ENCODE results near the gene RBM10. TPM values are rescaled to one million over a fixed set of nuclear protein-coding genes. Genes with fewer than 3 reads are reported as not detected.
A peak's percentile ranks its signal among the peaks of the same experiment; 100 is the strongest.
"Not testable (repeated sequence)": the region's sequence is repeated elsewhere in the genome, so short reads cannot be mapped to it uniquely, and the experiment has no call there.

The RBM10 gene
- total and polyA plus RNA-seq, 12 donors = 23.1 to 32.1 (median 26.8) TPM

DNA sequence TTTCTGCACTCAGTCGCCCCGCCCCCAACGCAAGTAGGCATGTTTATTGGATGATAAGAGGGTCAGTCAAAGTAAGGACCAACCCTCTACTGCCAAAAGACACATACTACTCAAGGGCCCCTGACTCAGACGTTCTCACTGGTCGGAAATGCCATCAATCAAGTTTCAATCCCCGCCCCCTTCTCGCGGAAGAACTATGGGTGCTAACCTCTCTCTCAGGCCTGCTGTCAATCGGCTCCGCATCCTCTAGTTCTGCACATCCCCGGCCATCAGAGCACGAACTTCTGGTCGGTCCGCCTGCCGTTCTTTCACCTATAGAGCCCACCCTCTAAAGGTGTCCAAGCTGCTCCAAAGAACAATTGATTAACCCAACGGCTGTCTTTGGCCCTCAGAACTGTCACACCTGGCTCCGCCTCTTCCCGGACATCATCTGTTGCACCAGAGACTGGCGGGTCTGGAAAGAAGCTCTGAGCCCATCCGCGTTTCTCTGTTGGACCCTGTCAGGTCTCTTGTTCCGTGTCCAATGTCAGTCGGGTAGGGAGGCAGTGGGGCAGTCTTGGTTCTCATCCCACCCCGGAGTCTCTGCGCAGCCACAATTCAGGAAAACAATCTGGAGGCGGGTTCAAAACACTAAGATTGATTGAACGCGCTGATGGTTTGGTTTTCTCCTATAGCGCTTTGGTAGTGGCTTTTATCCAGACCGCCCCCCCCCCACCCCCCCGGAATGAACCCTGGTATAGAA, 15.7 kb upstream of the RBM10 start:
- Histone ChIP-seq H3K27ac (peak overlapping the region; percentile 58 to 88 (median 80)), H3K27me3 (peaks cover 0 to 37% (median 0%) of the 10 kb centered on the region in 7 donors), H3K4me3 (peak overlapping the region; percentile 21 to 69 (median 62)), H3K9me3 (no peaks in the 10 kb centered on the region), H3K36me3 (no peaks in the 10 kb centered on the region), H3K4me1 (peaks cover 0 to 10% (median 5%) of the 10 kb centered on the region in 9 donors)
- peak; percentile 84 to 94 for DNase-seq
- ATAC-seq = peak; percentile 96 to 100 (median 99)
- intact Hi-C loops (cut with DNase I) = no loop called here
- 0% methylated on average over 28 to 31 of the region's 31 CpGs for WGBS, 2 donors
- TF ChIP-seq, protein P1, sequence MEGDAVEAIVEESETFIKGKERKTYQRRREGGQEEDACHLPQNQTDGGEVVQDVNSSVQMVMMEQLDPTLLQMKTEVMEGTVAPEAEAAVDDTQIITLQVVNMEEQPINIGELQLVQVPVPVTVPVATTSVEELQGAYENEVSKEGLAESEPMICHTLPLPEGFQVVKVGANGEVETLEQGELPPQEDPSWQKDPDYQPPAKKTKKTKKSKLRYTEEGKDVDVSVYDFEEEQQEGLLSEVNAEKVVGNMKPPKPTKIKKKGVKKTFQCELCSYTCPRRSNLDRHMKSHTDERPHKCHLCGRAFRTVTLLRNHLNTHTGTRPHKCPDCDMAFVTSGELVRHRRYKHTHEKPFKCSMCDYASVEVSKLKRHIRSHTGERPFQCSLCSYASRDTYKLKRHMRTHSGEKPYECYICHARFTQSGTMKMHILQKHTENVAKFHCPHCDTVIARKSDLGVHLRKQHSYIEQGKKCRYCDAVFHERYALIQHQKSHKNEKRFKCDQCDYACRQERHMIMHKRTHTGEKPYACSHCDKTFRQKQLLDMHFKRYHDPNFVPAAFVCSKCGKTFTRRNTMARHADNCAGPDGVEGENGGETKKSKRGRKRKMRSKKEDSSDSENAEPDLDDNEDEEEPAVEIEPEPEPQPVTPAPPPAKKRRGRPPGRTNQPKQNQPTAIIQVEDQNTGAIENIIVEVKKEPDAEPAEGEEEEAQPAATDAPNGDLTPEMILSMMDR (IDR thresholded peaks at IDR 0.05) = no peak

DNA sequence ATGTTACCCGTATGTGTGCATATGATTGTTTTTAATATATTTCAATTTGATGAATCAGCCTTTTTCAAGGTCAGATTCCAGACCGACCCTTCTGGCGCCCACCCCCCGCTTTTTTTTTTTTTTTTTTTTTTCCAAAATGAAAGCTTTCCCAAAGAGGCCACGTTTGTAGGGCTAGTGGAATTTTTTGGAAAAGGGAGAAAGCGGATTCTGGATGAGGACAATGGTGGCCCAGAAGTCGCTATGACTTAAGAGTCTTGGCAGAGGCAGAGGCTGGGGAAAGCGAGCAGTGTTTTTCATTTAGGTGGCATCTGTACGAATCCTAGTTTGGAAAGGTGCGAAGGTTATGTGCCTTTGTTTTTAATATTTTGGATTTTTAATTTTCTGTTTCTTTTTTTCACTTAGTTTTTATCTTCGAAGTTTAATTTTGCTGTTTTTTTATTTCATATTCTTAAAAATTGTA, 15.1 kb upstream of the RBM10 start:
- TF ChIP-seq, protein P1 (IDR thresholded peaks at IDR 0.05) = no peak
- H3K27me3 ChIP-seq = peaks cover 0 to 41% (median 0%) of the 10 kb centered on the region in 7 donors
- no peak for DNase-seq
- intact Hi-C loops (cut with DNase I) = no loop called here
- H3K4me3 ChIP-seq = peak overlapping the region in 9 of 10 donors; percentile 44 to 69 (median 63)
- 18 to 20% methylated on average over 11 of the region's 11 CpGs for WGBS, 2 donors
- H3K9me3 ChIP-seq = no peaks in the 10 kb centered on the region
- H3K4me1 ChIP-seq = peaks cover 0 to 10% (median 5%) of the 10 kb centered on the region in 9 donors
- H3K36me3 ChIP-seq = no peaks in the 10 kb centered on the region
- peak overlapping the region in 9 of 10 donors; percentile 61 to 88 (median 80) for H3K27ac ChIP-seq
- no peak for ATAC-seq

DNA sequence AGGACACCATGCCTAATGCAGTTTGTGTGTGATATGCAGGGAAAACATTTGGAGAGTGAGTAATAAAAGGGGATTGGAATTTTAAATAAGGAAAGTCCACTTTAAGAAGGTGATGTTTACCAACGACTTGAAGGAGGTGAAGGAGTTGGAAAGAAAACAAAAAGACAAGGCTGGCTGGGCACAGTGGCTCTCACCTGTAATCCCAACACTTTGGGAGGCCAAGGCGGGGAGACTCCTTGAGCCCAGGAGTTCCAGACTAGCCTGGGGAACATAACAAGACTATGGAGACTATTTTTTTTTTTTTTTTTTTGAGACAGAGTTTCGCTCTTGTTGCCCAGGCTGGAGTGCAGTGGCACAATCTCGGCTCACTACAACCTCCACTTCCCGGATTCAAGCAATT, 11.5 kb upstream of the RBM10 start:
- no peak for ATAC-seq
- TF ChIP-seq, protein P1 (IDR thresholded peaks at IDR 0.05) = no peak
- H3K27me3 ChIP-seq = peaks cover 0 to 41% (median 0%) of the 10 kb centered on the region in 7 donors
- intact Hi-C loops (cut with DNase I) = no loop called here
- no peaks in the 10 kb centered on the region for H3K9me3 ChIP-seq
- DNase-seq = no peak
- peaks cover 0 to 10% (median 5%) of the 10 kb centered on the region in 9 donors for H3K4me1 ChIP-seq
- H3K27ac ChIP-seq = no peak overlapping the region
- no peaks in the 10 kb centered on the region for H3K36me3 ChIP-seq
- no peak overlapping the region for H3K4me3 ChIP-seq
- WGBS, 2 donors = 77 to 94% methylated on average over 3 to 5 of the region's 5 CpGs

DNA sequence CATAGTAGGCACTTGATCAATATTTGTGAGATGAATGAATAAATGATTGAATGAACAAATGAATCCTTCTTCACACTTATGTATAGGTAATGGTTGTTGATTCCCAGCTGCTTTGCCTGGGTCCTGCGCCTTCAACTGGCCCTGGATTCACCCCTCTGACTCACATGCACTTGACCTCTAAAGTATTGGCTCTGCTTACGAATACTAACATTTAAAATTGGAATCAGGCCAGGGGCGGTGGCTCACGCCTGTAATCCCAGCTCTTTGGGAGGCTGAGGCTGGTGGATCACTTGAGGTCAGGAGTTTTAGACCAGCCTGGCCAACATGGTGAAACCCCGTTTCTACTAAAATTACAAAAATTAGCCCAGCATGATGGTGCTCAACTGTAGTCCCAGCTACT, 9.4 kb upstream of the RBM10 start:
- DNase-seq; H3K4me1 ChIP-seq; H3K36me3 ChIP-seq; H3K4me3 ChIP-seq; H3K27ac ChIP-seq; H3K9me3 ChIP-seq; intact Hi-C loops (cut with DNase I): not testable (repeated sequence)
- H3K27me3 ChIP-seq = peaks cover 0 to 51% (median 0%) of the 10 kb centered on the region in 7 donors
- 72 to 74% methylated on average over 5 of the region's 5 CpGs for WGBS, 2 donors
- peak in 1 of 8 donors; percentile 53 for ATAC-seq

DNA sequence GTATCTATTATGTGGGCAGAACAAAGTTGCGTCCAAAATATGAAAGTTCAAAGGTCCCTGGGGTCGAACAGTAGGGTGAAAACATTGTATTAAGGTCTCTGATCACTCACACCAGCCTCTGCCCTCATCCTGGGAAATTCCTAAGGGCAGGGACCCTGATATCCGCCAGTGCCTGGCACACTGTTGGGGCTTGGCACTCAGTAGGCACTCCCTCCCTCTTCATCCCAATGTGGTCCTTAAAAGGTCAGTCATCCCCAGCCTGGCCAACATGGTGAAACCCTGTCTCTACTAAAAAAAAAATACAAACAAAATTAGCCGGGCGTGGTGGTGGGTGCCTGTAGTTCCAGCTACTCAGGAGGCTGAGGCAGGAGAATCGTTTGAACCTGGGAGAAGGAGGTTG, 6.8 kb upstream of the RBM10 start:
- no peaks in the 10 kb centered on the region for H3K9me3 ChIP-seq
- no peak overlapping the region for H3K27ac ChIP-seq
- peaks cover 0 to 58% (median 0%) of the 10 kb centered on the region in 7 donors for H3K27me3 ChIP-seq
- no peak for ATAC-seq
- no peak for DNase-seq
- no peak overlapping the region for H3K4me3 ChIP-seq
- 82 to 91% methylated on average over 5 to 6 of the region's 6 CpGs for WGBS, 2 donors
- H3K36me3 ChIP-seq = peaks cover 0 to 23% (median 0%) of the 10 kb centered on the region in 9 donors
- intact Hi-C loops (cut with DNase I) = no loop called here
- peaks cover 0 to 3% (median under 1%) of the 10 kb centered on the region in 9 donors for H3K4me1 ChIP-seq
- TF ChIP-seq, protein P1 (IDR thresholded peaks at IDR 0.05) = no peak
